Stimulated activated CD4-positive, alpha-beta T cell treated with anti-CD3 and anti-CD28 coated beads, Interleukin-2, amount 100 ng/mL, for 4 hours (primary cell): ENCODE measurements around the gene PBX4.

ENCODE experiments used
- DNase-seq: peaks from one replicate; pipeline ENCODE4 v3.0.0-alpha.2; 2020; ENCODE audit warnings: low read depth

PBX4 gene

GRCh38 chr19:19587771-19588170, 30.7 kb downstream of the PBX4 start:
- DNase-seq: no peak

- no peak for DNase-seq
Observed at GRCh38 chr19:19584356-19584755, 34.1 kb downstream of the PBX4 start.

DNA sequence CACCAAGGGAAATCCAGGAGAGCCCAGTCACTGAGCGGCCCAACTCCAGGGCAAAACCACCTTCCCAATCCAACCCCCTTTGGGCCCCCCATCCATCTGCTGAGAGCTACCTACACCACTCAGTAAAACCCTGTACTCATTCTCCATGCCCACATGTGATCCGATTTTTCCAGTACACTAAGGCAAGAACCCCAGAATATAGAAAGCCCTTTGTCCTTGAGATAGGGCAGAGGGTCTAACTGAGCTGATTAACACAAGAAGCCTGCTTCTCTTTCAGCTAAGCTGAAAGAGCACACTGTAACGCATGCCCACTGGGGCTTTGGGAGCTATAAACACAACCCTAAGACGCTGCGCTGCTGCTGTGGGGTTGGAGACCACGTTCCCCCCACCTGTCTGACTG, 36.0 kb downstream of the PBX4 start:
- DNase-seq: no peak

DNA sequence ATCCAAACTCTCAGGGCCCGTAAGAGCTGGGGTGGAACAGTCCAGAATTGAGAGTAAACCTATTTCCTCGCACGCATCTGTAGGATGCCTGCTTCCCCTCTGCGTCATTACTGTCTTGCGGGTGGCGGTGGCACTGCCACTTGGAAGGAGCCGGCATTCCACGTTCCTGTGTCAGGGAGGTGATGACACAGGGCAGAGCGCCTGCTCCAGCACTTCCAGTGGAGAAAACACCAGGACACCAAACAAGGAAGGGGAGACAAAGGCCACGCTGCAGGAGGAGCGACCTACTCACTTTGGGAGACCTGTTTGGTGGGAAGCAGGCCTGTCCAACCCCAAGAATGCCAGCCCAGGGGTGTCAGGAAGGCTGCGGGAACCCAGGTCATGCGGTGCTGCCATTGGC, 37.1 kb downstream of the PBX4 start:
- no peak for DNase-seq

DNA sequence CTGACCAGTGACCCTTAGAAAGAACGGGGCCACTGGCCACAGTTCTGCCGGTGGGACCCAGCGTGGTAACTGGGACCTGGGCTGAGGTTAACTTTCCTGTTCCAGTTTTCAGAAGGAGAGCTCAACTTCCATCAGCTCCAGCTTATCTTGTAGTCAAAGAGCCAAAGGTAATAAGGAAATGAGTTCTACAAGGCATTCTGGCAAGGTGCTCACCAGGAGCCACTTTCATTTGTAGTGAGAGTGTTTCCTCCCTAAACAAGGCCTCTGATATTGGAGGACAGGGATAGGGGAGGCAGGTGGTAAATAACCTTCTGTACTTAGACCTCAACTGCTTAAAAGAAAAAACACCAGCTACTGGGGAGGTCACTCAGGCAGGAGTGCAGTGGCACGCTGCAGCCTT, 38.1 kb downstream of the PBX4 start:
- DNase-seq: no peak

DNA sequence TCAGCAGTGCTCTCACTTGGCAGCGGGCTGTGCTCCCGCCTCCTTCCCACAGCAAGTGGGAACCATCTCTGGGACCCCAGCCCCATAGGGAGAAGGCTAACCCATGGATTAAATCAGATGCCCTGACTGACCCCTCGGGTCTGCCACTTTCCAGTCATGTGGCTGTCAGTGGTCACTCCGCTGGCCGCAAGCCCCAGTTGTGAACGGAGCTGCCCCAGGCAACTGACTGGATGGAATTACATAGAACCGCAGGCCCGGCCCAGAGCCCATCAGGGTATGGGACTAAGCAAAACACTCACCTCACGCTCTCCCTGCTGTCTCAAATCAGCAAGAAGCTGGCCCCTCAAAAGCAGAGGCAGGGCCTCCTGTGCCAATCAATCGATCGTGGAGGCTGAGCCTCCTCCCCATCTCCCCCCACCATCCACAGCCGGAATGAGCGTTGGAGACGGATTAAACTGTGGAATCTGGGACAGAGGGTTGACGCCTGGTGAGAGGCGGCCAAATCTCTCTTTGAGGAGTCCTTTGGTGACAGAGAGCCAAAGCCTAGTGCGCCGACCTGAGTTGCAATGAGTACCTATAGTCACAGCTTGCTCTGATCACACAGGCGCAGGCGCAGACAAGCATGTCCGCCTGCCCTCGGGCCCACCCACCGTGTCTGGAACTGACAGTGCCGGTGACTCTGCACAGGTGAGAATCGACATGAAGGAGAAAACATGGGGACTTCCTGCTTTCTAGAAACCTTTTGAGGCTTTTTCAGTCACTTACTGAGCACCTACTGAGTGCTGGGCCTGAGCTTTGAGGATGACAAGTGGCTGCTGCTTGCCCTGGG, 38.7 kb downstream of the PBX4 start:
- no peak for DNase-seq

DNA sequence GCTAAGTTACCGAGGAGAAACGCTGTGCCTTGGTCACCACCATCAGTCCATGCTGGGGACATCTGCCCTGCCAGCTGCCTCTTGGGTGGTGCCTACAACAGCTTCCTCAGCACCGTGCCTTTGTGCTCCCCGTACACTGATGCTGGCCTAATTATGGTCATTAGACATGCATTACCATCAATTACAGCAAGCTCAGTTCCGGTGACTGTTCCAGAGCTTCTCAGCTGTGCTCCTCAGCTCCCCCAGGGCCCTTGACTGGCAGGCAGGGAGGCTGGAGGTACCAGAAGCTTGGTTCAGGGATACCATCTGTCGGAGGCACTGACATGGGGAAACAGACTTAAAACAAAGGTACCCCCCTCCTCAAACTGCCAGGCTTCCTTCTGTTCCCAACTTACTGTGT, 40.2 kb downstream of the PBX4 start:
- DNase-seq: no peak

GRCh38 chr19:19575411-19575810, 43.1 kb downstream of the PBX4 start:
- DNase-seq: no peak

GRCh38 chr19:19571071-19571786, 47.3 kb downstream of the PBX4 start:
- DNase-seq: no peak

GRCh38 chr19:19570571-19570970, 47.9 kb downstream of the PBX4 start:
- no peak for DNase-seq

DNA sequence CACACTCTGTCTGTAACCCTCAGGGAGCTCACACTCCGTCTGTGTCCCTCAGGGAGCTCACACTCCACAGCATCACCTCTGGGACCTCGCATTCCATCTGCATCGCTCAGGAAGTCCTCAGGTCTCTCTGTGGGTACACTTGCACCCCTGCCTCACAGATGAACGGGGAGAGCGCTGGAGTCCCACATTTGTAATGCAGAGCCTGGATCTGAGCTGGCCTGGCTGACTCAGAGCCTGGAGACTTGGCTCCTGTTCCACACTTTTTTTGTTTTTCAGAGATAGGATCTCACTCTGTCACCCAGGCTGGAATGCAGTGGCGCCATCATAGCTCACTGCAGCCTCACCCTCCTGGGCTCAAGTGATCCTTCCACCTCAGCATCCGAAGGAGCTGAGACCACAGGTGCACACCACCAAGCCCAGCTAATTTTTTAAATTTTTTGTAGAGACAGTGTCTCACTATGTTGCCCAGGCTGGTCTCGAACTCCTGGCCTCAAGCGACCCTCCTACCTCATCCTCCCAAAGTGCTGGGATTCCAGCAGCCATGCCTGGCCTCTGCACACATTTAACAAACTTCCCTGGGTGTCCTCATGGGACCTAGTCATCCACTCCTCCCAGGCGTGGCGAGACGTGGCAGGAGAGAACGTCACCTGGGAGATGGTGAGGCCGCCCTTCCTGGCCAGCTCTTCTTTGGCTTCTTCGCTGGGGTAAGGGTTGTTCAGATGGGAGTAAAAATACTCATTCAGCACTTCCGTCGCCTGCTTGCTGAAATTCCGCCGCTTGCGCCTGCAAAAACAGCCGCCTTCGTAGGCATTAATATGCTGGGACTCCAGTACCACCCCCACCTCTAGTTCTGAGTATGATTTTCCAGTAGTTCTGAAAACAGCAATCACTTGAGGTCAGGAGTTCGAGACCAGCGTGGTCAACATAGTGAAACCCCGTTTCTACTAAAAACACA, 49.4 kb downstream of the PBX4 start:
- DNase-seq: no peak

GRCh38 chr19:19567391-19567790, 51.1 kb downstream of the PBX4 start:
- no peak for DNase-seq

DNA sequence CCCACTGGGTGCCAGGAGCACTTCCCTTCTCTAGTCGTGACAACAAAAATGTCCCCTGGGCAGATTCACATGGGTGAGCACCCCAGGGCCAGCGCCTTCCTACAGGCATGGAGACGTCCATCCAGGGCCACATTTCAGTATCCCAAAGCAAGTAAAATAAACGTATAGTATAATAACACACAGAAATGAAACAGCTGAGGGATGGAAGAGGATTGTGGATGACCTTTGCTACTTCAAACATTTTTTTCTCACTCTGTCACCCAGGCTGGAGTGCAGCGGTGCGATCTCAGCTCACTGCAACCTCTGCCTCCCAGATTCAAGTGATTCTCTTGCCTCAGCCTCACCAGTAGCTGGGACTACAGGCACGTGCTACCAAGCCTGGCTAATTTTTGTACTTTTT, 52.2 kb downstream of the PBX4 start:
- DNase-seq: no peak

GRCh38 chr19:19563348-19563848, 55.1 kb downstream of the PBX4 start:
- DNase-seq: no peak

DNA sequence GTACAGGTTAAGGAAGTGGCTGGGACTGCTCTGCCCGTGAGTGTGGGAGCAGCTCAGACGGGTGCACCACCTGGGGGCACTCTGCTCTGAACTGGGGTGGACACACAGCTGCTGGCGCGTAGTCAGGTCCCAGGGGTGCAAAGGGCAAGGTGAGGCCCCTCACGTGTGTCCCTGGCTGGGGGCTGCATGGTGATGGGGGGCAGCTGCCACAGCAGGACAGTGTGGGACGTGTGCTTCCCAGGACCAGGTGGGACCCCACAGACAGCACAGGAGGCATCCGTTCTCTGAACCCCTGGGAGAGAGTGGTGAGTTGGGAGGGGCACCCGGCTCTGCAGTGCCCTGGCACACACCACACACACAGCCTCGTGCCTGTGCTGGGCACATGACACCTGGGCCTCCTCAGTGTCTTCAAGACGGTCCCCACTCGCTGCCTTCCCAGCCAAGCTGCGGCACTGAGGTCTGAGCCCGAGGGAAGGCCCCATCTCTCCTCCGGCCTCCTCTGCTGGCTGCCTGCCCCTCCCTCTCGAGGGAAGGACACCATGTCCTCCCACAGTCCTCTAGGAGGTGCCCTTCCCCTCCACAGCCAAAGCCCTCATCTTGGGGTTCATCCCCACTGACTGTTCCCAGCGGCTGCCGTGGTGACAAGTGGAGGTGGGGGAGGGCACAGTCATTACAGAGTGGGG, 55.7 kb downstream of the PBX4 start:
- peak; percentile 37 for DNase-seq

DNA sequence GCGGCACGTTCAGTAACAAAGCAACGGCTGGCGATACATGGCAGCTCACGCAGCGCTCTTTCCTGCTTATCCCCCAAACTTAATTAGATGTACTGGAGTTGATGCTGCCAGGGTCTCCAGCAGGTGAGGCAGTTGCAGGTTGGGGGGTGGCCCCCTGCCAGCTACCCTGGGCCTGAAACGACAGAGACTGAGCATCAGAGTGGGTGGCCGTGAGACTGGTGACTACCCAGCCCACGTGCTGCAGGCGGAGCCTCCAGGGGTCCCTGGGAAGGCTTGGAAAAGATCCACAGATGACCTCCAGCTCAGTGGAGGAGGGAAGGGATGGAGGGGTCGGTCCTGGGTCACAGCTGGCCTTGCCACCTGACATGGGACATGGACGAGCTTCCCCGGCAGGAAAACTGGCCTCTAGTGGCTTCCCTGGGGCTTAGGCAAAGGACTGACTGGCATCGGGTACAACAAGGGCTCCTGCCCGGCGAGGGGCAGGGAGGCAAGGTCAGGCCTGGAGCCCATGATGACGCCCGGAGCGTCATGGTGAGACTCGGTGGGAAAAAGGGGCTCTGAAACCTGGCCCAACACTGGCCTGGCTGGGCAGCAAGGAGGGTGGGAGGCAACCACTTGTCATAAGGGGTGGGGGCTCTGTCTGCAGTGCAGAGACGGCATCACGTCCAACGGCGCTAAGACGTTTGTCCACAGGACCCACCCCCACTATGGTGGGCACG, 56.4 kb downstream of the PBX4 start:
- DNase-seq: no peak

- DNase-seq: no peak
Observed at GRCh38 chr19:19559931-19560330, 58.6 kb downstream of the PBX4 start.

DNA sequence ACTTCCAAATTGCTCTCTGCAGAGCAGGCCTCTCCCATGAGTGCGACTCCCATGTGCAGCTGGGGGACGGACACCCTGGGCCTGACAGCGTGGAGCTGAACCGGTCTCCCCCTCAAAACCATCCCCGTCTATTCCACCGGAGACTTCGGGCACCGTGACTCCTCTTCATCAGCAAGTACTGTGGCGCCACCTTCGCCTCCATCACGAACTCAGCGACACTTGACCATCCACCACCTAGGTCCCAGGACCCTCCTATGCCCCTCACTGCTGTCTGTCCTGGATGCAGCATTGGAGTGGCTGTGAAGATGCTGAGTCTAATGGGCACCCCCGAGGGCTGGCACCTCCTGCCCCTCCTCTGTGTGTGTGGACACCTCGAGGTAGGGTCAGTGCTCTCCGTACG, 59.9 kb downstream of the PBX4 start:
- no peak for DNase-seq

GRCh38 chr19:19558055-19558454, 60.4 kb downstream of the PBX4 start:
- no peak for DNase-seq

DNA sequence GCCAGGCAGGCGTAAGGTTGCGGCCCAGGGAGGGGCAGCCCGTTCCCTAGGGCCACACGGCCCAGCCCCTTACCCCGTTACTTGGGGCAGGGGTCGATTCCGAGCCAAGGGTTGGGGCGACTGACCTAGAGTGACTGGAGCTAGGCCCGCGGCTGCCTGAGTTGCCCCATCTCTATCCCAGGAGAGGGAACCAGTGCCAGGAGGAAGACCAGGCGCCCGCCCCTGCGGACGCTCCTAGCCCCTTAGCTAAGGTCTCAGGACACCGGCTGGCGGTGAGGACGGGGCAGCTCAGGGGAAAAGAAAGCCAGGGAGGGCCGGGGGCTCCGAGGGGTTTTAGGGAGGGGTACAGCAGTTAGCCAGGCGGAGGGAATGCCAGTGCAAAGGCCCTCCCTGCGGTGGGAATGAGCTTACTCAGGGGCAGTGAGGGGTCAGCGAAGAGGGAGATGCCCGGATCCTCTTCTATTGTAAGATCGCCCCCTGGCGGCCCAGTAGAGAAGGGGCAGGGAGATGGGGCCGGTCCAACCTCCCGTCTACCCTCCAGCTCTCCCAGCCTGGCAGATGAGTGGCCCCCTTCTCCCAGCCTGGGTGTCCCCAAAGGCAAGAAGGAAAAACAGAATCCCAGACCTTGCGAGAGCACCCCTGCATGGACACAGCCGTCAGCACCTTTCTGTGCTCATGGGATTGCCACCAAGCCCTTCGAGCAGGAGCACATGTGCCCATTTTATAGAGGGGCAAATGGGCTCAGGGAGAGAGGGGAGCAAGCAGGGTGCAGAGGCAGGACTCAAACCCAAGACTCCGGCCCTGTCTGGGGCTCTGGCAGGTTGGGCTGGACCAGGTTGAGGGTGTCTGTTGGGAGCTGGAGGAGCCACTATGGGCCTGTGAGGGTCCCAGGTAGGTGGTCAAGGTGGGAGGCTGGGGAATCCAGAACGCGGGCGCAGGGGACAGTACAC, 64.1 kb downstream of the PBX4 start:
- peak; percentile 41 for DNase-seq
